Measurements from ENCODE around the gene INPP1.
A peak's percentile ranks its signal among the peaks of the same experiment; 100 is the strongest.
"Not testable (repeated sequence)": the region's sequence is repeated elsewhere in the genome, so short reads cannot be mapped to it uniquely, and the experiment has no call there.

Gene INPP1, protein sequence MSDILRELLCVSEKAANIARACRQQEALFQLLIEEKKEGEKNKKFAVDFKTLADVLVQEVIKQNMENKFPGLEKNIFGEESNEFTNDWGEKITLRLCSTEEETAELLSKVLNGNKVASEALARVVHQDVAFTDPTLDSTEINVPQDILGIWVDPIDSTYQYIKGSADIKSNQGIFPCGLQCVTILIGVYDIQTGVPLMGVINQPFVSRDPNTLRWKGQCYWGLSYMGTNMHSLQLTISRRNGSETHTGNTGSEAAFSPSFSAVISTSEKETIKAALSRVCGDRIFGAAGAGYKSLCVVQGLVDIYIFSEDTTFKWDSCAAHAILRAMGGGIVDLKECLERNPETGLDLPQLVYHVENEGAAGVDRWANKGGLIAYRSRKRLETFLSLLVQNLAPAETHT
- 1.7 to 3.7 (median 2.1) reads per million in 4 donors for total RNA-seq

DNA sequence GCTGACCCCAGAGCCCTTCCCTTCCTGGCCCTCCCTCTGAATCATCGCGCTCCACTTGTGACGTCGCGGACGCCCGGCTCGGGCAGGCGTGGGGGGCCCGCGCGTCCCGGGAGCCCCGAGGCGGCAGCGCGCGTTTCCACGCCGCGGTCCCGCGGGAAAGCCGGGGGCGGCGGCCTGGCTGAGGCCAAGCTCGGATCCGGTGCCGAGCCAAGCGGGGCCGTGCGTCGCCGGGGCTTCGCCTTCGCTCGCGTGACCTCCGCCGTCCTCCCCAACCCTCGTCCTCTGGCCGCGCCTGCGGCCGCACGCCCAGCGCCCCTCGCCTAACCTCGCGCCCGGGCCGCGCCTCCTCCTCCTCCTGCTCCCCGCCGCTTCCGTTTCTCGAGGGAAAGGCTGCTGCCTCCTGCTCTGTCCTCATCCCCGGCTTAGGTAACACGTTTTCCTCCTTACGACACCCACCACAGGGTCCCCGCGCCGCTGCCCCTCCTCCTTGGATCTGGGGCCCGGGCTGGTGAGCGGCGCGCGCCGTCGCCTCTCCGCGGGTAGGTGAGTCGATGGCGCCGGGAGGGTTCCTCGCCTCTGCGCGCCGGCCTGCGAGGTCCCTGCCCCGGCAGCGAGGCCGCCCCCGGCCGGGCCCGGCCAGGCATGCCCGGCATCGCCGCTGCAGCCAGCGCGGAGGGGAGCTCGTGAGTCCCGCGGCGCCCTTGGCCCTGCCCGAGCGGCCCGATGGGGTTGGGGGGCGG, at the start of gene INPP1:
INPP1 (plus strand) TSS at position 54 of the 740 bp plus-strand sequence. CDS start 16,514 bp downstream, outside the sequence.
- peak; percentile 10 to 51 (median 20) for DNase-seq

DNA sequence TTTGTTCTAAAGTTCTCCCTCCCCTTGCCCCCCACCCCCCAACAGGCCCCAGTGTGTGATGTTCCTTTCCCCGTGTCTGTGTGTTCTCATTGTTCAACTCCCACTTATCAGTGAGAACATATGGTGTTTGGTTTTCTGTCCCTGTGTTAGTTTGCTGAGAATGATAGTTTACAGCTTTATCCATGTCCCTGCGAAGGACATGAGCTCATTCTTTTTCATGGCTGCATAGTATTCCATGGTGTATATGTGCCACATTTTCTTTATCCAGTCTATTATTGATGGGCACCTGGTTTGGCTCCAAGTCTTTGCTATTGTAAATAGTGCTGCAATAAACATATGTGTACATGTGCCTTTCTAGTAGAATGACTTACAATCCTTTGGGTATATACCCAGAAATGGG, 45.5 kb upstream of the INPP1 start:
- DNase-seq = not testable (repeated sequence)

DNA sequence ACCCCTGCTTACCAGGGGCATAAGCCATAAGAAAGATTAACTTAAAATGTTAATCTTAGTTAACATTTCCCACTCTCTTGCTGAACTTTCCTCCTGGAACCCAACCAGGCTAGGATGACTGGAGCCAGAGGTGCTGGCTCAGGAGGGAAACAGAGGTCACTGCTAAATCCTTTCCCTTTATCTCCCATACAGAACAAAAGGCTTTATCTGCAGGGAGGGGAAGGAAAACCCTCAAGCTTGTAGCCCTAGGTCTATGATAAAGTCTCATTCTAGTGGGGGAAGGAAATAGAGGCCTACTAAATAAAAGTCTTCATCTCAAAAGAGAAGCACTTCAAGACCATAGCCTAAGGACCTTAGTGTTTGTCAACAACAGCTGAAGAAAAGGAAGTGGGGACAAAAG, 42.4 kb upstream of the INPP1 start:
- no peak for DNase-seq

DNA sequence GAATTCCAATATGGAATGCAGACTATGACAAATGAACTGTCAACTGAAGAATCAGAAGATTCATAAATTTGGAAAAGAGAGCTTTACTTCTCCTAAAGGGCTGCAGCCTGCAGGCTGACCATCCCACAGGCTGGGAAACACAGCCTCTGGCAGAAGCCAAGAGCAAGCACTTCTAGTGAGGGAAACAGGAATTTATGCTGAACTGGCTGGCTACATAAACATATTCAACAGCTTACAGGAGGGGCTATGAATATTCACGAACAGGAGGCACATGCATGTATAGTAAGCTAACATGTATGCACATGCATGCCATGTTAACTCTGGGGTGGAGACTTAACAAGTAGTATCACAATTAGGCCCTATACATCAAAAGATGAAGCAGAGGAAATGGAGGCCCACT, 41.3 kb upstream of the INPP1 start:
- no peak for DNase-seq

DNA sequence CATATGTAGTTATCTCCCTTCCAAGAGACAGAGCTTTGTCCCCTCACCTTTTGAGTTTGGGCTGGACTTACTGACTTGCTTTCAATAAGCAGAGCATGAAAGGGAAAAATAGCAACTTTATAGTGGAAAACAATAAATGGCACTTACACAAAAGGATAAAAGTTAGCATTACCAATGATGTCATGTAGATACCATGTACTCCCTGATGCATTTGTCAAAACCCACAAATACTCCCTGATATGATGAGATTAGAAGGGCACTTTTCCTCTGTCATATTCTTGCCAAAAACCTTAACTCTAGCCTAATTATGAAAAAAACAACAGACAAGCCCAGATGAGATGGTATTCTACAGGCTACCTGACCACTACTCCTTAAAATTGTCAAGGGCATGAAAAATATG, 39.7 kb upstream of the INPP1 start:
- DNase-seq = no peak

DNA sequence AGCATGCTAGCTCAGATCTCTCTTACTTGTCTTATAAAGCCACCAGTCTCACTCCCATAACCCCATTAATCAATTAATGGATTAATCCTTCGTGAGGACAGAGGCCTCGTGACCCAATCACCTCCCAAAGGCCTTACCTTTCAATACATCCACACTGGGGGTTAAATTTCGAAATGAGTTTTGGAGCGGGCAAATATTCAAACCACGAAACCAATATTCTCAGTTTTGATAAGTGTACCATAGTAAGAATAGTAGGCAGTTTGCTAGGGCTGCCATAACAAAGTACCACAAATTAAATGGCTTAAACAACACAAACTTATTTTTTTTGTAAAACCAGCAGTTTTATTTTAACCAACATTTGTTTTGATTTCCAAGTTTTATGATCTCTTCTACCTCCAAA, 39.0 kb upstream of the INPP1 start:
- peak in 1 of 5 donors; percentile 11 for DNase-seq

DNA sequence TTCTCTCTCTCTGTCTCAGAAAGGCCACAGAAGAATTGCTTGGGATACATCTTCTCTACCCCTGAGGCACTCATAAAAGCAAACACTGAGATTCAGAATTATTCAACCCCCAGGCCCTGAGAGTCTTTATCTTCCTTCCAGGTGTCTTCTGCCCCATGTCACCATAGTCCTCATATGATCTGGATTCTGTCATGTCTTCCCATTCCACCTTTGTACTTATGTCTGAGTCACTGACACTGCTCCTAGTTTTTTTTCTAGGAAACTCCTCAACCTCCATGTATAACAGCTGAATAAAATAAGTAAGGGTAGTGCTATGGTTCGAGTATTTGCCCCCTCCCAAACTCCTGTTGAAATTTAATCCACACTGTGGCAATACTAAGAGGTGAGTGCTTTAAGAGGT, 35.4 kb upstream of the INPP1 start:
- no peak for DNase-seq

DNA sequence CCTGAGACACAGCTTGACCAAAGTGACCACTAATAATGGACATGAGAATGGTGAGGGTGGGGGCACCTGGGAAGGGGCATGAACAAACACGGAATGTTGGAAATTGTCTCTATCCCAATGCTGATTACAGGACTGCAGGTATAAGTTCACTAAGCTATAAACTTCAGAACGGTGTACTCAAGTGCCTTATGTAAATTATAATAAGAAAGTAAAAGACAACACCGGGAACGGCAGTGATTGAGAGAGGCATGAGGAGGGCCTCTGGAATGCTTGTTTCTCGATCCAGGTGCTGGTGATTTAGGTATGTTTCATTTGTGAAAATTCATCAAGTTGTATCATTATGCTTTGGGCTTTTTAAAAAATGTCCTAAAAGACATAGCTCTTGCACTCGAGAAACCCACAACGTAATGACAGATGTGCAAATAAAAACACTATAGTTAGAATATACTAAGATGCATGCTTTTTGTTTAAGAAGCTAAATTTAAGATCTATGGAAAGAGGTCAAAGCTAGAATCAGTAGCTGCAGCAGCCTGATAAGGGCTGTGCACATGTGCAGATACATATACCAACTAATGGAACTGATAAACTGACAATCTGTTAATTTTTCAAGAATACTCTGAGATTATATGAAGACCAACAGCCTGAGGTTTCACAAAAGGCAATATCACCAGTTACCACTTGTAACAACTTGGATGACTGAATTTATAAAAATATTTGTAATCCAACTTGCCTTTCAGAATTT, 31.3 kb upstream of the INPP1 start:
- no peak for DNase-seq

DNA sequence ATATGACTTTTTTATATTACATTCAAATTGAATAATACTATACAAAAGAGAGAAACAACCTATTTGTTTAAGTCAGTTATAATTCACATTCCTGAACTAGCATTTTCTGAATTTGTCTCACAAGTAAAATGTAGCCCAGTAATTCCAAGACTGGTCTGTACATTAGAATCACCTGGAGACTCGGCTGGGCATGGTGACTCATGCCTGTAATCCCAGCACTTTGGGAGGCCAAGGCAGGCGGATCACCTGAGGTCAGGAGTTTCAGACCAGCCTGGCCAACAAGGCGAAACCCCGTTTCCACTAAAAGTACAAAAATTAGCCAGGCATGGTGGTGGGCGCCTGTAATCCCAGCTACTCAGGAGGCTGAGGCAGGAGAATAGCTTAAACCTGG, 30.8 kb upstream of the INPP1 start:
- not testable (repeated sequence) for DNase-seq

DNA sequence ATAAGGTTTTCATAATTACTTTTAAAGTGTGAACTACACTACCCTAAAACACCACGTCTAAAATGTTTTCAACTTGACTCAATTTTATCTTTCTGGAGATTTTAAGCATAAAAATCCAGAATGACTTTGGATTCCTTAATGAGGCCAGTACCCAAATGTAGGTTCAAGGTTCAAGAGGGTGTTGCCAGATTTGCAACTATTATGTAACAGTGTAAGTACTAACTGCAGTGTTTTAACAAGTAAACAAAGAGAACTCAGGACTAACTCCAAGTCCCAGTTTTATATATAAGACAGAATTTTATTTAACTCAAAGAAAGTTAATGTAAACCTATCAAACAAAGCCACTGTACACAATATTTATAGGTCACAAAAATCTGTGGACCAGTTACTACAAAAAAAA, 29.5 kb upstream of the INPP1 start:
- no peak for DNase-seq

DNA sequence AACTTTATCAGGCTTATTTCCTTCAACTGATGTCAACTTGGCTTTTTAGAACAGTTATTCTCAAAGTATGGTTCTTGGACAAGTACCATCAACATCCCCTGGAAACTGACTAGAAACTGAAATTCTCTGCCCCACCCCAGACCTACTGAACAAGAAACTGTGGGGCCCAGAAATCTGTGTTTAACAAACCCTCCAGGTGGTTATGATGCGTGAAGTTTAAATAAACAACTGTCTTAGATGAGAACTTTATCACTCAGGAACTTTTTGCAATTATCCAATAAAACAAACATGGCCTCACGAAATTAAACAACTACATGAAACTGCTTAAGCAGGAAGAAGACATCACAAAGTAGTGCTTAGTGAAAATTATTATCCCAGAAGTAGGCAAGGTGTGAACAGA, 28.1 kb upstream of the INPP1 start:
- no peak for DNase-seq

DNA sequence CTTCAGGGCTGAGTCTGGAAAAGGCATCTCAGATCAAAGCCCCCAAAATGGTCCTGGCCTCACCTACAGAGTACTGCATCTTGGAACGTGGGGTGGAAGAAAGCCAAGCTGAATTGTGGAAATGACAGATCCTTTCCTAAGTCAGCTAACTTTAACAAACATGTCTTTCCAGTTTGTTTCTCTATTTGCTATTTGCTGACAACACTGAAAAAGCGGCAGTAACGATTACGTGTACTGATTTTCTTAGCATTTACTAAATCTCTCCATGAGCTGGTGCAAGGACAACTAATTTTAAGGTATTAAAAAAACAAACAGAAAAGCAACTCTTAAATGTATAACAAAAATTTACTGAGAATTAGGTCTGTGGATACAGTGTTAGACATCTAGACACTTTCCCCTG, 24.9 kb upstream of the INPP1 start:
- DNase-seq = no peak

DNA sequence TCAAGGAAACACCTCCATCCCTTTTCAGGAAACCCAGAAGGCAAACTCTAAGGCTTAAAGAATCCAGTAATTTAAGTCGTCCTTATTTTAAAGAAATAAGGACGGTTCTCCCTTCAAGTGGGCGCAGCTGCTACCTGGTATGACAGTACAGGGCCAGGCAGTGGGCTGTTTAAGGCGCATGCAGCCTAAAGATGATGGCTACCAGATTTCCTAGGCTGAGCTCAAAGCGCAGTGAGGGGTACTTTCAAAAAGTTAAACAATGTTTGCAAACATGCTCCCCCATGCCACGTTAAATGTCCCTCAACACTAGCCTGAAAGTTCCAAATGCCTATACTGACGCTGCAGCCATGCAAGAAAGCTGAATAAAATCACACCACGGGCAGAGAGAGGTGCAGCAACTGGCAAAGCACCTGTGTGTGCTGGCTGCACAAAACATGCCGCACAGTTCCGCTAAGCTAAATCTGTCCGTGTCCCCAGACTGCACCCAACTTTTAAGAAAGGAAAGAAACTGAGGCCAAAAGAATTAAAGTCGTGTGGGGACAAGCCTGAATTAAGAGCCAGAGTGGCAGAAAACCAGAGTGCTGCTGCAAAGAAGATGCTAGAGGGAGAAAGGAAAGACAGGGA, 24.3 kb upstream of the INPP1 start:
- peak in 1 of 5 donors; percentile 34 for DNase-seq

DNA sequence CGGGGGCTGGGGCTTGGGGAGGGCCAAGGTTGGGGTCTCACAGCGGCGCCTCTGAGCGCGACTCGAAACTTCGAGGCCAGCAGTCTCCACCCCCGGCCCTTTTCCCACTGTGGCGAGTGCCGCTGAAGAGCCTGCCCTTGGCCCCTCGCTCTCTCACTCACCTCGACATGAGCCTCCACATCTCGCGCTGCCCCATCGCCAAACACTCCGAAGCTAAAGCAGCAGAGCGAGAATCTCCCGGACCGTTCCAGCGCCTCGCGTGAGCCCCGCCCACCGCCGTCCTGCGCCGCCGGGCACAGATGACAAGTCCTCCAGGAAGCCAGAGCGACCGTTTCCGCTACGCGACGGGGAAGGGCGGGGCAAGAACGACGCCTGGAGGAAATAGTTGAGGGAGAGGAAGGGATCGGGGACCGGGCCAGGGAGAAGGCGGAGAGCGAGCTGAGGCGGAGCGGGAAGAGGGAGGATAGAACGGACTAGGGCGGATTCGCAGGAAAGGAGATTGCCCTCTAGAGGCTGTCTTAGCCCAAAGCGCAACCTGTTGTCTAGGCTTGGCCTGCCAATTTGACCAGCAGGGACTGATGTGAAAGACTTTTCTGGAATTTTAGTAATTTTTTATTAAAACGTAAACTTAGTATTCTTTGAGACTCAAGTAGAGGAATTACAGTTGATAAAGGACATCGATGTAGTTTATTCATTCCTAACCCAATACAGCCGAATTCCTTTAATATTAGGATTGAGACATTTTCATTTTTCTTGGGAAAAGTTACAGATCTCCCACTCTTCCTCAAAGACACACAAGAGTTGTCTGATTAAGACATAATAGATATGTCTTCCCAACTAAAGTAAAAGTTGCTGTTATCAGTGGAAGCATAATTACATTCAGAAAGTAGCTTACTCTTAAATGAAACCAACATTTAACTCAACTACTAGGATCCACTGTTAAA, 23.6 kb upstream of the INPP1 start, which contains the start of gene HIBCH:
HIBCH (minus strand) TSS at position 272 of the 944 bp plus-strand sequence; CDS start at position 196, 76 bp downstream.
- DNase-seq = peak; percentile 73 to 90 (median 77)

DNA sequence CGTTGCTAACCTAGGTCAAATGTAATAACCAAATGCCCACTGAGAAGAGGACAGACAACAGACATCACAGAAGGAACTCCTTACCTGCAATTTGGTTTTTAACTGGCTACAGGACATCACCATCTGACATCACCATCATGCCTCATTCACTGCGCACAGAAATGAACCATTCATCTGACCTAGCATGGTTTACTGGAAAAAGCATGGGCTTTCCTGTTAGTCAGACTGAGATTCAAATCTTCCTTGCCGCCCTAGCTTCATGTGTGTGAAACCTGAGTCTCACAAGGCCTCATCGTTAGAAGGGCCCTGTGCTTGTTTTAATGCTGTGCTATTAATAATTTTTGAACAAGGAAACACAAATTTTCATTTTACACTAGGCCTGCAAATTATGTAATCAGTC, 22.7 kb upstream of the INPP1 start:
- peak in 1 of 5 donors; percentile 81 for DNase-seq

DNA sequence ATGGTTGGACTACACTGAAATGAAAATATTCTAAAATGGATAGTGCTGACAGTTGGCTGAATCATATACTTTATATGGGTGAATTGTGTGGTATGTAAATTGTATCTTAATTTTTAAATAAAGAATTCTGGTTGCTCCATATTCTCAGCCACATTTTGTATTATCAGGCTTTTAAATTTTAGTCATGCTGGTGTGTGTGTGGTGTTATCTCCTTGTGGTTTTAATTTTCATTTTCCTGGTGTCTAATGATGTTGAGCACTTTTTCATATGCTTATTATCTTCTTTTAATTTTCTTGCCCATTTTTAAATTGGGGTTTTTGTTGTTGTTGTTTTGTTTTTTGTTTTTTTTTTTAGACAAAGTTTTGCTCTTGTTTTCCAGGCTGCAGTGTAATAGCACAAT, 20.0 kb upstream of the INPP1 start:
- DNase-seq = no peak

DNA sequence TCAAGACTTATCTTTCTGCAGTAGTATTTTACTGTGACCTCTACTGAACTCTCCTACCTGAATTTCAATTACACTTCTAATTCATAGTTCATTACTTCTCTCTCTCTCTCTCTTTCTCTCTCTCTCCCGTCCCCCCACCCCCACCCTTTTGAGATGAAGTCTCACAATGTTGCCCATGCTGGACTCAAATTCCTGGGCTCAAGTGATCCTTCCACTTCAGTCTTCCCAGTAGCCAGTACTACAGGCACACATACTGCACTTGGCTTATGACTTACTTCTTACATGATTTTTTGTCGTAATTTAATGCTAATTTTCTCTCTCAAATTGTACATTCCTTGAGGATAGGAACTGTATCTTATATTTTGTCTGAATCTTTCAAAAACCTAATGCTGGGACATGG, 17.8 kb upstream of the INPP1 start:
- DNase-seq = no peak

DNA sequence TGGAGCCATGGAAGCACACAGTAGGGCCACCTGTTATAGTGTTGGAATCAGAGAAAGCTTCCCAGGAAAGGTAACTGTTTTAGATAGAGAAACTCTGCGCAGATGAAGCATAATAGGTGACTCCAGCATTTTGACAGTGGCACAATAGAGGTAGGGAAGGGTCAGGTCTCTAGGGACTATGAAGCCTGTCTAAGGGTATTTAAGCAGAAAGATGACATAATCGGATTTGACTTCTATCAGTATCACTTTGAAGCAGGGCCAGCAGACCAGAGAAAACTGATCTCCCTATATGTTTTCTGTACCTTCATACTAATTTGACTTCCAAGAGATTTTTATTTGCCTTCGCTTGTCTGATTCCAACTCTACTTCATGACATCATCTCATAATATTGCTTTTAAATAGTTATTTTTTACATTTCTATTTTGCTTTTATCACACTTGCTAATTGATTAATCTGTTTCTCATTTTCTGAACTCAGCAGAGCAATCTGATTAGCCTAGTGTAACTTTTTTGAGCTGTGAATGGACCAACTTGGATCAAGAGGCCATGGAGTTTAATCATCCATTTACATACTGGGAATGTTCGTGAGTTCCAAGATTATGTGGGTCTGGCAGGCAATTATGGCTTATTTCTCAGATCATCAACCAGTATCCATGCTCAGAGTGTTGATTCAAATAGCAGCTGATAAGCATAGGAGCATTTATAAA, 15.4 kb upstream of the INPP1 start:
- DNase-seq = no peak

DNA sequence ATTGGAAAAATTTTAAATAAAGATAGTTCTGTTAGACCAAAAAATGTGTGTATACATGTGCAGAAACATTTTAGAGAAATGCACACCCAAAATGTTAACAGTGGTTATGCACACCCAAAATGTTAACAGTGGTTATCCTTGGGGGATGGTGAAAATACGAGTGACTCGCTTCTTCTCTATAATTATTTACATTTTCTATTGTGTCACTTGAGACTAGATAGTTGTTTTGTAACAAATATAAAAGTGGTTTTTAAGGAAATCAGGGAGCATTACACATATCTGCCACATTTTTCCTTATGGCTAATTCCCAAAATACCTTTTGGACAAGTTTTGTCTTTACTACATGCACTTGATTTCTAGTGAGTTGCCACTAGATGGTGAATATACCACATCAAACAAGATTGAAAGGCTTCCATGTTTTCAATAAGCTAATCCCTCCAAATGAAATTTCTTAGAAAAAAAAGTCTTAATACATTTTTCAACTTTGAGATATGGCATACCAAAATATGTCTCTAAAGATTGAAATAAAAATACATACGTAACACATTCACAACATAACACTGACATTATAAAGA, 14.7 kb upstream of the INPP1 start:
- no peak for DNase-seq

DNA sequence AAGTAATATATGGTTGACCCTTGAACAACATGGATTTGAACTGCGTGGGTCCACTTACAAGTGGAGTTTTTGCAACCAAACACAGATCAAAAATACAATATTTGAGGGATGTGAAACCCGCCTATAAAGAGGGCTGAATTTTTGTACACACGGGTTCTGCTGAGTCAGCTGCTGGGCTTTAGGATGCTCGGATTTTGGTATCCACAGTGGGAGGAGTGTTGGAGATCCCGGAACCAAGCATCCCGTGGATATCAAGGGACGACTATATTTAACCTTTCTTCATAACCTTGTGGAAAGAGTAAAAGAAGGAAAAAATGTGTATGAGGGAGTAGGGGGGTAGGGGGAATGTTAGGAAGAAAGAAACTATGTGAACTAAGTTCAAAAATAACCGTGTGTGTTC, 10.0 kb upstream of the INPP1 start:
- DNase-seq = no peak

DNA sequence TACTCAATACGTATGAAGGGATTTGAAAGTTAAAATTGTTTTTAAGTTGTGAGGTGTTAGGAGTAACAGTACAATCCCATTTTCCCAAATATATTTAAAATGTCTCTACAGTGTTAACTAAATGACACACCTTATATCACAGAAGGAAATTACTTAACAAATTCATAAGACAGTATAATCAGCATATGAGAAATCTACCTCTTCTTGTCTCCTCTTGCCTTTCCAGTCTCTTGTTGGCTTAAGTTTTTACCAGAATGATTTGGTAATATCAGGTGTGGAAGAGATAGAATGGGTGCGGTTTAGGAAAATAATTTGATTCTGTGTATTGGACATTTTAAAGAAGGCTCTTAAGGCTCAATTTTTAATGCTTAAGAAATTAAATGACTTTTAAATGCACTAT, 9.5 kb upstream of the INPP1 start:
- DNase-seq = no peak
